Measurements from ENCODE around the gene NFAT5. TPM values are rescaled to one million over a fixed set of nuclear protein-coding genes. Genes with fewer than 3 reads are reported as not detected.

The NFAT5 gene
- total RNA-seq, 1 donor from 2014 or later = 14.3 TPM

DNA sequence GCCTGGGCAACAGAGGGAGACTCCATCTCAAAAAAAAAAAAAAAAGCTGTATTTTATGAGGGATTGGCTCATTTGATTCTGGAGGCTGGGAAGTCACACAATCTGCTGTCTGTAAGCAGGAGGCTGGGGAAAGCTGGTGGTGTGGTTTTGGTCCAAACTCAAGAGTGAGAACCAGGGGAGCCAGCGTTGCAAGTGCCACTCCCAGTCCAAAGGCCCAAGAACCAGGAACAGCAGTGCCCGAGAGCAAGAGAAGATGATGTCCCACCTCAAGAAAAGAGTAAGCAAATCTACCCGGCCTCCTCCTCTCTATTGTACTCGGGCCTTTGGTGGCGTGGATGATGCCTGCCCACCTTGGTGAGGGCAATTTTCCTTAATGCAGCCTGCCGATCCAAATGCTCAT lies 166.3 kb downstream of the NFAT5 start:
- no peak for DNase-seq (ENCODE audit: low spot score)
- Mint-ChIP-seq H3K9me3 (no peaks in the 10 kb centered on the region), H3K4me1 (peaks cover 17% of the 10 kb centered on the region), H3K4me3 (no peak overlapping the region), H3K27ac (no peak overlapping the region), H3K36me3 (no peaks in the 10 kb centered on the region), H3K27me3 (ENCODE audit: insufficient read depth, low read depth) (peaks cover 2% of the 10 kb centered on the region)
- H2AFZ ChIP-seq (replicated peaks) = no peak overlapping the region
- no peaks in the 10 kb centered on the region for H3K9me3 ChIP-seq (ENCODE audit: low read depth)
- H3K4me2 ChIP-seq = no peak overlapping the region
- H3F3A ChIP-seq (ENCODE audit: low read depth) = peaks cover 15% of the 10 kb centered on the region
- H3K79me2 ChIP-seq (ENCODE audit: low read depth) = peaks cover 11% of the 10 kb centered on the region
- no peaks in the 10 kb centered on the region for H4K20me1 ChIP-seq (ENCODE audit: low read depth)
- H3K27me3 ChIP-seq = no peaks in the 10 kb centered on the region
- H3K36me3 ChIP-seq = no peaks in the 10 kb centered on the region
- H3K4me3 ChIP-seq = no peak overlapping the region
- no peak overlapping the region for H3K9ac ChIP-seq
- TF ChIP-seq, protein P1, sequence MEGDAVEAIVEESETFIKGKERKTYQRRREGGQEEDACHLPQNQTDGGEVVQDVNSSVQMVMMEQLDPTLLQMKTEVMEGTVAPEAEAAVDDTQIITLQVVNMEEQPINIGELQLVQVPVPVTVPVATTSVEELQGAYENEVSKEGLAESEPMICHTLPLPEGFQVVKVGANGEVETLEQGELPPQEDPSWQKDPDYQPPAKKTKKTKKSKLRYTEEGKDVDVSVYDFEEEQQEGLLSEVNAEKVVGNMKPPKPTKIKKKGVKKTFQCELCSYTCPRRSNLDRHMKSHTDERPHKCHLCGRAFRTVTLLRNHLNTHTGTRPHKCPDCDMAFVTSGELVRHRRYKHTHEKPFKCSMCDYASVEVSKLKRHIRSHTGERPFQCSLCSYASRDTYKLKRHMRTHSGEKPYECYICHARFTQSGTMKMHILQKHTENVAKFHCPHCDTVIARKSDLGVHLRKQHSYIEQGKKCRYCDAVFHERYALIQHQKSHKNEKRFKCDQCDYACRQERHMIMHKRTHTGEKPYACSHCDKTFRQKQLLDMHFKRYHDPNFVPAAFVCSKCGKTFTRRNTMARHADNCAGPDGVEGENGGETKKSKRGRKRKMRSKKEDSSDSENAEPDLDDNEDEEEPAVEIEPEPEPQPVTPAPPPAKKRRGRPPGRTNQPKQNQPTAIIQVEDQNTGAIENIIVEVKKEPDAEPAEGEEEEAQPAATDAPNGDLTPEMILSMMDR (IDR thresholded peaks at IDR 0.05) = no peak
- no peak for TF ChIP-seq EZH2 (IDR thresholded peaks at IDR 0.05)
- TF ChIP-seq EZH2phosphoT487 (IDR thresholded peaks at IDR 0.05) = no peak
- H3K27ac ChIP-seq = no peak overlapping the region
- H3K4me1 ChIP-seq = peaks cover 11% of the 10 kb centered on the region

DNA sequence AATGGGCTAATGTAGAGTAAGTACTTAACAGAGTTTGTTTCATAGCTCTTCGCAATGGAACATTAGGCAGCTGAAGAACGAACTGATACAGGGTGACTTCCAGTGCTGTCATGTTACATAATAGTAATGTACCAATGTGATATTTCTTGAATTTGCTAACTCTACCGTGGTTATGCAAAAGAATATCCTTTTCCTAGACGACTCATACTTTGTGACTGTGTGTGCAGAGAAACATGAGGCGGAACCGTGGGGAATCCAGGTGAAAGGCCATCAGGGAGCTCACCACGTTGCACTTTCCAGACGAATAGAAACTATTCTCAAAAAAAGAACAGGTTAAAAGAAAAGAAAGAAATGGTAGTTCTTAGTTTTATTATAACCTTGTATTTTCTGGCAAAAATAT lies 175.8 kb downstream of the NFAT5 start:
- DNase-seq (ENCODE audit: low spot score) = no peak
- H3K27me3 ChIP-seq = no peaks in the 10 kb centered on the region
- H3K27ac Mint-ChIP-seq = peak overlapping the region; percentile 66

DNA sequence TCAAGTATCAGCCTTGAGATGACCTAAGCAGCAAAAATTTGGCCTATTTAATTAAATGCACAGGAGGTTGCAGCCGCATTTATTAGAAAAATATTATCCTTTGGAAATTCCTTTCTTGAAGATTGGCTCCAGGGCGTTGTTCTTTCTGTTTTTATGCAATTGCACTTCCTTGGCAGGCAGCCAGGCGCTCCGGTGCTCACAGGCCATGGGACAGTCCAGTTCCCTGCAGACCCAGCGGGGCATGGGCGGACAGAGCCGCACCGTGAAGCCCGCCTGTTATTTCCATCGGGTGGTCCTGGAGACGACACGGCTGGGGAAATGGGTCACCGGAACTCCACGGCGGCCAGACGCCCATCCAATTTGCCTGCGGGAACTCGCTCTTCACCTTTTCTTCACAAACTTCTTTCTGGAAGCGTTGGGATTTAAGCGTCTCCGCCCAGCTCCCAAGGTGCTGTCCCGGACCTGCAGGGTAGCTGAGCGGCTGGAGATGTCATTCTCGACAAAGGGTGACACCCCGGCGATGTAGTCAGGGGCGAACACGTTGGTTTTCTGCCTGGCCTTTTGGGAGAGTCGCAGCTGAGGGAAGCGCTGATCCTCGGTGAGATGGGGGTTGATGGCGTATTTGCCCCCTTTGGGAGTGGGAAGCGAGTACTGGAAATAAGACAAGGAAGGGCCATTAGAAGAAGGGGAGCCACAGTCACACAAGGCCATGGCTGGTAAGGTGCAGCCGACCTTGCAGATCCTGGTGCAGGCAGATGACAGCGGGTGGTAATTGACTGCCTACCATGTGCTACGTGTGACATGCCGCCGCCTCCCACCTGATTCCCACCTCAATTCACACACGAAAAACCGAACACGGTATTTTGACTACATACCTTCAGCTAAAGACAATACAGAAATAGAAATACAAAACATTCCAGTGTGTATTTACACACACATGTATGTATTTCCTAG lies 176.5 kb downstream of the NFAT5 start:
- Mint-ChIP-seq H3K27ac (no peak overlapping the region), H3K4me1 (no peaks in the 10 kb centered on the region), H3K9me3 (no peaks in the 10 kb centered on the region), H3K27me3 (ENCODE audit: insufficient read depth, low read depth) (no peaks in the 10 kb centered on the region), H3K36me3 (peaks cover 27% of the 10 kb centered on the region), H3K4me3 (no peak overlapping the region)
- Histone ChIP-seq H3F3A (ENCODE audit: low read depth) (no peaks in the 10 kb centered on the region), H3K9me3 (ENCODE audit: low read depth) (no peaks in the 10 kb centered on the region), H3K36me3 (peaks cover 6% of the 10 kb centered on the region), H2AFZ (replicated peaks) (no peak overlapping the region), H3K9ac (no peak overlapping the region), H3K27me3 (no peaks in the 10 kb centered on the region), H3K27ac (no peak overlapping the region), H3K4me3 (no peak overlapping the region), H3K79me2 (ENCODE audit: low read depth) (no peaks in the 10 kb centered on the region), H4K20me1 (ENCODE audit: low read depth) (peaks cover 3% of the 10 kb centered on the region), H3K4me1 (no peaks in the 10 kb centered on the region), H3K4me2 (no peak overlapping the region)
- TF ChIP-seq, protein P1 (IDR thresholded peaks at IDR 0.05) = no peak
- TF ChIP-seq EZH2phosphoT487 (IDR thresholded peaks at IDR 0.05) = no peak
- no peak for TF ChIP-seq EZH2 (IDR thresholded peaks at IDR 0.05)
- no peak for DNase-seq (ENCODE audit: low spot score)

More for the DNA sequence above, 175.8 kb downstream of the NFAT5 start:
- Histone ChIP-seq H3K9me3 (ENCODE audit: low read depth) (no peaks in the 10 kb centered on the region), H3K4me1 (no peaks in the 10 kb centered on the region), H3K27ac (no peak overlapping the region), H3K4me2 (no peak overlapping the region), H3K9ac (no peak overlapping the region), H3K79me2 (ENCODE audit: low read depth) (no peaks in the 10 kb centered on the region), H3K4me3 (no peak overlapping the region), H4K20me1 (ENCODE audit: low read depth) (peaks cover 3% of the 10 kb centered on the region), H3F3A (ENCODE audit: low read depth) (no peaks in the 10 kb centered on the region), H2AFZ (replicated peaks) (no peak overlapping the region), H3K36me3 (peaks cover 6% of the 10 kb centered on the region)
- TF ChIP-seq EZH2phosphoT487 (IDR thresholded peaks at IDR 0.05) (no peak), EZH2 (IDR thresholded peaks at IDR 0.05) (no peak)
- TF ChIP-seq, protein P1 (IDR thresholded peaks at IDR 0.05) = no peak
- Mint-ChIP-seq H3K4me3 (no peak overlapping the region), H3K36me3 (peaks cover 26% of the 10 kb centered on the region), H3K27me3 (ENCODE audit: insufficient read depth, low read depth) (no peaks in the 10 kb centered on the region), H3K4me1 (no peaks in the 10 kb centered on the region), H3K9me3 (no peaks in the 10 kb centered on the region)

Measured in neural progenitor cell (in vitro differentiated cells).